ENCODE results near the gene OR6A2.
A peak's percentile ranks its signal among the peaks of the same experiment; 100 is the strongest.
"Not testable (repeated sequence)": the region's sequence is repeated elsewhere in the genome, so short reads cannot be mapped to it uniquely, and the experiment has no call there.

The OR6A2 gene

DNA sequence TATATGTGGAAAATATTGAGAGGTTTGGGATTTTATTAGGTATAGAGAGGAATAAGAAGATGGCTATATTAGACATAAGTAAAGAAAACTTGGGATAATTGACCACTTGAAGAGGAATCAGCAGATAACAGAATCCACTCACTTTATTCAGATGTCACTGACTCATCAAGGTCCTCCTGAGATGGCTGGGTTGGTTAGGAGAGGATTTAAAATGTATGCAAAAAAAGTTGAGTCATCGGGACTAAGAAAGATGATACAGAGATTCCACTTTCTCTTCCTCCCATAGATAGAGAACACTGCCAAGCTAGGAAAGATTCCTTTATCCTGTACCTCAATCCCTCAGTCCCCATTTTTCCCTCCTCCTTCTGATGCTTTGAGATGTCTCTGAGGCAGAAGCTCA is at the start of gene OR6A2:
Gene OR6A2, minus strand, starts transcription at position 288 of the 400 bp plus-strand sequence. CDS start 3,981 bp downstream, outside the sequence.
- no peak for DNase-seq

- no peak for DNase-seq
Measured at GRCh38 chr11:6845383-6845782, 45.9 kb upstream of the OR6A2 start, which contains the start of gene OR10A5. Gene OR10A5 (plus strand): TSS chr11:6845683. CDS start chr11:6845683, 0 bp downstream.

GRCh38 chr11:6844356-6844755 is 44.9 kb upstream of the OR6A2 start:
- DNase-seq: no peak

GRCh38 chr11:6843670-6844069 is 44.2 kb upstream of the OR6A2 start:
- no peak for DNase-seq

- DNase-seq: no peak
Measured at GRCh38 chr11:6841694-6842093, 42.2 kb upstream of the OR6A2 start.

- DNase-seq: no peak
Measured at GRCh38 chr11:6834021-6834420, 34.5 kb upstream of the OR6A2 start.

DNA sequence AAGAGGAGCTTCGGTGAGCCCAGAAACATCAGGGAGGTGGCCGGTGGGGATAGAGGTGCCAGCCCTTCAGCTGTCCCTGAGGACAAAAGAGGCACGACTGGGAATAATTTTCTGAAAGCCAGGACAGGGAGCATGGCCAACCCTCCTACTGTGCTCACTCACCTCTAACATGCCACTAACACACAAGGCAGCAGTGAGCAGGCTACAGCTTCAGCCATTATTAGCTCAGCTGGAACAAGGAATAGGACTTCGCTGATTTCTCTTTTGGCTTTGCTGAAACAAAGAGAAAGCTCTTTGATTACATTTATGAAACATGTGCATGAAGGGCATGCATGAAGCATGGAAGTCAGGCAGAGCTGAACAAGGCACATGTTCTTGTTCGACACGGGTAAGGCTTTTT is 33.9 kb upstream of the OR6A2 start:
- DNase-seq: no peak

DNA sequence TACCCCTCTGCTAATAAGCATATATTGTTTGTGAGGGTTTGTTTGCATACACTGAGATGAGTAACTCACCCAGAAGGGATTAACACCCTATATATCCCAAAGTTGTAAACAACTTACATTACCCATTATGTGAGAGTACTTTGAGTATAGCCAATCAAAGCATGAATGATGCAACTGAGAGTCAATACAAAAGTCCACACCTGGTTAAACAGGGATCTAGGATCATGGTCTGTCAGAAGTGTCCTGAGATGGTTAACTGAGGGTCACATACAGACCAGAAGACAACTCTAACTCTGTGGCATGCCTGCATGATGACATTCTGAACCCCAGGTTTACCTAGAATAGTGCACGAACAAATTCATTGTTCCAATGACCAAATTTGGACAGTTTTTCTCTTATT is 28.6 kb upstream of the OR6A2 start:
- no peak for DNase-seq

DNA sequence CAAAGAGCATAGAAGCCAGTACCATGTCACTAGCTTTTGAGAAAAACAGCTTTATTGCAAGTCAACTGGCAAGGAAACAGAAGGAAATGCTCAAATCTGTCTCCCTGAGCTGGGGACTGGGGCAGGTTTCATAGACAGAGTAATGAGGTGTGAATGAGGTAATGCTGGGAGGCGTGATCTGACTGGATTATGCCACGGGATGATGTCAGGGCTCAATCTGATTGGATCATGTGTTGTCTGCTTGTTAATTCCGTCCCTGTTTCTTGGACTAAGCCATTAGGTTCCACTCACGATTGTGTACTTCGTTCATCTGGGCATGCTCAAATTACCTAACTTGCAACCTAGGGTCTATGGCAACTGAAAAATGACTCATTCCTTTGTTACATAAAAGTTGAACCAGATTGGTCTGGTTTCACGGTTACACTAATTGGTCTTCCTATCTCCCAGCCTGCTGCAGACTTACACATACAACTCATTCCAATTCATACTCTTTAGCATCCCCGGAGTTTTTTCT is 25.8 kb upstream of the OR6A2 start:
- no peak for DNase-seq

- no peak for DNase-seq
Measured at GRCh38 chr11:6824136-6824823, 24.8 kb upstream of the OR6A2 start.

- DNase-seq: no peak
Measured at GRCh38 chr11:6818967-6819366, 19.5 kb upstream of the OR6A2 start.

- DNase-seq: no peak
Measured at GRCh38 chr11:6817694-6818093, 18.2 kb upstream of the OR6A2 start.

DNA sequence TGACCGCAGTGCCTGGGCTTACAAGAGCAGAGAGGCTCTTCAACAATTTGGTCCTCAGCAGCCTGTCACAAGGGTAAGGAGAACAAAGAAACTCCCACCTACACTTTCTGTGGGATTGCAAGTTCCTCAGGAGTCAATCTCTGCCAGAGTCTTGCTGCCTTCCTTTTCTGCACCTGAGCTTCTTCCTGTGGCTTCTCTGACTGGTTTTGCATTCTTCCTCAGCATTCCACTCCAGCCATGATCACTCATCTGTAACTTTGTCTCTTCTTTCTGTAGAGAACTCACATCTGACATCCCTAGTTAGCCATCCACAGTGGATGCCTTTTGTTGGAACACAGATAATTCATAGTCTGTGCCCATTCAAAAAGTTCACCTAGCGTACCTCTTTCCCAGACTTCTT is 14.2 kb upstream of the OR6A2 start:
- DNase-seq: no peak

DNA sequence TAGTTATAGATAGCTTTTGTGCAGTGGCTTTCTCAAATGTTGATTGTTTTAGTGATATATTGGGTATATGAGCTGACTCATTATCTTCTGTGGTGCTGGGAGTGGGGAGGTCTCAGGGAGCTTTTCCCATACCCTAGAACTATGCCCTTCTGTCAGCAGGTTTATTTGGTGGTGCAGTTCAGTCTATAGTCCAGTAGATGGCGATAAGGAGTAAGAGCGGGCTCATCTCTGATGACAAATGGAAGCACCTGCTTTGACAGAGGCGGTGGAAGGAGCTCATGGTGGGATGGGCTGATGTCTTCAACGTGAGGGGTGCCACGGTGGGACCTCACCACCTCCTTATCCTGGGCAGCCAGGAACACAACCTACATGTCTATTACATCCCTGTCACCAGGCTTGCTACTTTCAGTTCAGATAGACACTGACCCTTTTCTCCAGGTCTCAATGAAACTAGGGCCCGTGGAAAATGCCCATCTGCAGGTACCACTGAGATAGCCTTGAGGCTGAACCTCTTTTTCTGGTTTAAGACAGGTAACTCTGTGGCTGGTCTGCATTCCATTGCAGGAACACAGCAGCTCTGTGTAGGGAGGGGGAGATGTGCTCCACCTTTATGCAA is 13.0 kb upstream of the OR6A2 start:
- DNase-seq: peak; percentile 0

DNA sequence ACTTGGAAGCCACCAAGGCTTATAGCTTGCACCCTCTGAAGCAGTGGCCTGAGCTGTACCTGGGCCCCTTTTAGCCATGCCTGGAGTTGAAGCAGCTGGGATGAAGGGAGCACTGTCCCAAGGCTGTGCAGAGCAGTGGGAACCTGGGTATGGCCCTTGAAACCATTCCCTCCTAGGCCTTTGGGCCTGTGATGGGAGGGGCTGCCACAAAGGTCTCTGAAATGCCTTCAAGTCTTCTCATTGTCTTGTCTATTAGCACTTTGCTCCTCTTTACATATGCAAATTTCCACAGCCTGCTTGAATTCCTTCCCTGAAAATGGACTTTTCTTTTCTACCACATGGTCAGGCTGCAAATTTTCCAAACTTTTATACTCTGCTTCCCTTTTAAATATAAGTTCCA is 1.6 kb upstream of the OR6A2 start:
- DNase-seq: not testable (repeated sequence)

DNA sequence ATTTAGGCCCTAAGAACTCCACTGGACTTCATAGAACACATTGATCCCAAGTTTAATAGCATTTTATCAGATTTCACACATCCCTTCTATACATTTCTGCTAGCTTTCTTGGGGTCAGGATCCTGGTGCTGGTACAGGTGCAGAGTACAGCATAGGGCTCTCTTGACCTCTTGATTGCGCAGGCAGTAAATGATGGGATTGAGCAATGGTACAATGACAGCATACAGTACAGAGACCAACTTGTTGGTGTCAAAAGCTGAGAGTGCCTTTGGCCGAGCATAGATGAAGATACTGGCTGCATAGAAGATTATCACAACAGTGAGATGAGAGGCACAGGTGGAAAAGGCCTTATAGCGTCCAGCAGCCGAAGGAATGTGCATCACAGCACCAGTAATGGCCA is 4.8 kb downstream of the OR6A2 start:
- no peak for DNase-seq

DNA sequence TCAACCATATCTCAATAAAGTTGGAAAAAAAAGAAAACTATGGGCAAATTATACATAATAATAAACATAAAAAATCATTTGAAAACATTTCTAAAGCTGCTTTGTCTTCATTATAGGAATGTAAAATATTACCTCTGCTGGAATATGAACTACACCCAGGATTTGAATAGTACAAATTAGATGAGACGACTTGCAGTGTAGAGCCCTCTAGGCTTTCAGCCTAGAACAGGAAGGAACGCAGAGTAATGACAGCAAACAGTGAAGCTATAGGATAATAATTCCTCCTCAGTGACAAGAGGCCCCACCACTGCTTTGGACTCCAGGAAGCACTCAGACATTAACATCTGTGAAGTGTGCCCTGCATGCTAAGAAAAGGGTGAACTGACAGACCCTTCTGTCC is 8.9 kb downstream of the OR6A2 start:
- no peak for DNase-seq

DNA sequence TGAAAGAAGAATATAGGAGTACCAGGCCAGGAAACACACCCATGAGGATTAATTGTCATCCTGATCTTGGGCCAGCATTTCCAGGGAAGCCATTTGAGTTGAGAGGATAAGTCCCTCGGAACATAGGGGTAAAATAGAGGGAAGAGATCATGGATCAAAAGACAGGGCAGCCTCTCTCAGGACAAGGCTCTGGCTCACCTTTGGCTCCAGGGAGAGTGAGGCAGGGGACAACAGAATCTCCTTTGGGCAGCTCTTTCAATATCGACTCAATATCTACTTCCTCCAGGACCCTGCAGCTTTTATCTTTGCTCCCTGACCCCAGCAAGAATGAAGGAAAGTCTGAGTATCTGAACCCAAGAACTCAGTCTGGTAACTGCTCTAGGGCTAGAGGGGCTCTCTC is 16.8 kb downstream of the OR6A2 start, which contains the start of gene OR2AG1:
Gene OR2AG1, plus strand, starts transcription at position 301 of the 400 bp plus-strand sequence. CDS start 2,018 bp downstream, outside the sequence.
- DNase-seq: no peak

- DNase-seq: no peak
Measured at GRCh38 chr11:6780829-6781228, 18.7 kb downstream of the OR6A2 start.

- no peak for DNase-seq
Measured at GRCh38 chr11:6778518-6778917, 21.0 kb downstream of the OR6A2 start.

DNA sequence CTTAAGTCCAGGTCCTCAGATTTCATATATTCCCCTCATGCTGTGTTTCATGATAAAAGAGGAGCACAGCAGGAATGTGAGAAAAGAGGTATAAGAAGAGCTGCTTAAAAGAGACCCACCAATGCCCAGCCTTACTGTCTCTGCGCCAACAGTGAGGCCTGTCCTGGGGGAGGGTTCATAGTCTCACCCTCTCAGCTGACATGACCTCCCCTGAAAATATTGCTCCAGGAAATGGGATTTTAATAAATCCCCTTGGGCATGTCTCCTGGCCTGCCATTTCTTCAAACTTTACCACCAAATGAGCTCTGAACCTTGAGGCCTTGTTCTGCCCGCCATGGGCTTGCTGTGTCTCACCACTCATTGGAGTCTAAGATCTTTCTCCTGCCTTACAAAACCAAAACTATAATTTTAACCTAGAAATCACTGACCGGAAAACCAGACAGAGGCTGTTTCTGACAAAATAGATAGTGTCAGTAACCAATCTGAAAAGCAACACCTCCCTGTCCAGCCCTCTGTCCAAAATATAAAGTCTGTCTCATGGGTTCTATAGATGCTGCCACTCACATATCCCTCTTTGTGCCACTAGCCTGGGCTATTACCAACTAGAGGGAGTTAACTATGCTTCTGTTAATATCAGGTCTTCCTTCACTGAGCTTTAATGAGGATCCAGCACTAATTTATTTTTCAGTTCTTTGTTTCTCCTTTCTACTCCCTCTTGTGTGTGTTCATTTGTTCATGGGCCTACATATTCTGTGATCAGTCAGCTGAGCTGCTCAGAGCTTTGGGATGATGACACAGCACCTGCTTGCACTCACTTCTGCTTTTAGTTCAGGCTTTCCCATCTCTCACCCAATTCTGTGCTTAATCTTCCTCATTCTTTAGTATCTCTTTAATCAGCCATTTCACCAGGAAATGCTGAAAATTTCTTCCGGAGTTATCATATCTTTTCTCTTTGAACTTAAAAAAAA is 27.3 kb downstream of the OR6A2 start, which contains the start of gene OR2AG2:
Gene OR2AG2, minus strand, starts transcription at position 51 of the 968 bp plus-strand sequence. CDS start 3,019 bp downstream, outside the sequence.
- DNase-seq: no peak

- no peak for DNase-seq
Measured at GRCh38 chr11:6757373-6757967, 42.0 kb downstream of the OR6A2 start.

- no peak for DNase-seq
Measured at GRCh38 chr11:6755953-6756347, 43.5 kb downstream of the OR6A2 start.
